Upper lobe of left lung (tissue), 6 donors: Measurements from ENCODE around the gene DGKZ. TPM values are rescaled to one million over a fixed set of nuclear protein-coding genes. Genes with fewer than 3 reads are reported as not detected.
A peak's percentile ranks its signal among the peaks of the same experiment; 100 is the strongest.

Source experiments
- ATAC-seq, 2 donors: fragments of 200-7000 bp; cut with Tn5 transposase; one replicate each; pipeline ENCODE4 v1.9.1; 2022; ENCODE audit warnings: mild to moderate bottlenecking in 2 of 2, moderate library complexity in 2 of 2; ENCODE audit not compliant: low FRiP score in 2 of 2
- DNase-seq, 2 donors: peaks; one replicate each; pipeline ENCODE4 v3.0.0-alpha.2; 2019 to 2020
- H3K27ac ChIP-seq, 4 donors: fragments of 200-600 bp; sonication (generic); one replicate each; pipeline ENCODE4 v1.5.1; 2016 to 2019
- H3K27me3 ChIP-seq, 4 donors: fragments of 200-600 bp; sonication (generic); one replicate each; pipeline ENCODE4 v1.5.1; 2017 to 2019
- H3K36me3 ChIP-seq, 4 donors: fragments of 200-600 bp; sonication (generic); one replicate each; pipeline ENCODE4 v1.5.1; 2016 to 2019
- H3K4me1 ChIP-seq, 4 donors: fragments of 200-600 bp; sonication (generic); one replicate each; pipeline ENCODE4 v1.5.1; 2018 to 2019
- H3K4me3 ChIP-seq, 4 donors: fragments of 200-600 bp; sonication (generic); one replicate each; pipeline ENCODE4 v1.5.1; 2017 to 2019; ENCODE audit warnings: mild to moderate bottlenecking in 2 of 4, moderate library complexity in 1 of 4
- H3K9me3 ChIP-seq, 4 donors: fragments of 200-600 bp; sonication (generic); one replicate each; pipeline ENCODE4 v1.5.1; 2018 to 2019
- EP300 ChIP-seq, 4 donors: sonication (generic); formaldehyde crosslinking; IDR thresholded peaks; one replicate each; pipeline ENCODE4 v1.5.1; 2017; ENCODE audit warnings: antibody characterized with exemption in 4 of 4, control low read depth in 2 of 4
- POLR2A ChIP-seq, 4 donors: fragments of 450-650 bp; IDR thresholded peaks; one replicate each; pipeline ENCODE4 v1.5.1; 2016 to 2017; ENCODE audit warnings: antibody characterized with exemption in 4 of 4, mild to moderate bottlenecking in 2 of 4
- POLR2AphosphoS5 ChIP-seq, 2 donors: sonication (generic); formaldehyde crosslinking; IDR thresholded peaks; one replicate each; pipeline ENCODE4 v1.5.1; 2017; ENCODE audit warnings: antibody characterized with exemption in 2 of 2
- WGBS, 2 donors: methylation state at CpG; one replicate each; pipeline ENCODE4 v1.1.5; 2017 to 2018; 5-methylcytosine and 5-hydroxymethylcytosine counted together
- total RNA-seq, 6 donors: library from RNA; depleted of rRNA in 4 of 6; stranded (reverse); fragments of >200 nt in 4 of 6; gene quantifications; one replicate each; pipeline versions ENCODE4 v1.1.0 to v1.2.1, GENCODE V29; 2016 to 2021
- TF ChIP-seq, protein P1 (sequence below), 6 experiments: fragments of 450-650 bp in 4 of 6; fragments of 200-600 bp in 2 of 6; sonication (generic) in 2 of 6; IDR thresholded peaks; one replicate each; pipeline ENCODE4 v1.5.1; 2016 to 2019; ENCODE audit warnings: antibody characterized with exemption in 6 of 6
- donor health status: DM: no; HTN: no; CAD: no; lungs with moderate emphysema.
- donor health status: DM: no; HTN: yes; CAD: no; lungs with severe emphysema.

Gene DGKZ
- total RNA-seq, 6 donors from 2014 or later, result 55.1 to 145 (median 65.5) TPM

DNA sequence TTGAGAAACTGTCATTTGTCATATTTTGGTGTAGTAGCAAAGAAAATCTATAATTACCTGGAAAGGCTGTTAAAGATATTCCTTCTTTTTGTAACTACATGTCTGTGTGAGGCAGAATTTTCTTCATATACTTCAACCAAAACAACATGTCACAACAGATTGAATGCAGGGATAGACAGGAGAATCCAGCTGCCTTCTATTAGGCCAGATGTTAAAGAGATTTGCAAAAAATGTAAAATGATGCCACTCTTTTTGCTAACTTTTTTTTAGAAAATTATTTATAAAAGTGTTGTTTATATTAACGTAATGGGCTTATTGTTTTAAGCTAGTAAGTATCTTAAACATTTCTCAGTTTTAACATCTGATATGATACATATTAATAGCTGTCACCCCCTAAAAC lies 12.7 kb downstream of the DGKZ start:
- Histone ChIP-seq H3K27ac (peak overlapping the region in 1 of 4 donors; percentile 87), H3K4me1 (peaks cover 37 to 75% (median 50%) of the 10 kb centered on the region in 4 donors), H3K36me3 (peaks cover 0 to 11% (median 6%) of the 10 kb centered on the region in 4 donors), H3K9me3 (no peaks in the 10 kb centered on the region), H3K27me3 (no peaks in the 10 kb centered on the region), H3K4me3 (no peak overlapping the region)
- no peak for DNase-seq
- 55 to 76% methylated on average over 1 of the region's 1 CpG for WGBS, 2 donors
- no peak for TF ChIP-seq POLR2AphosphoS5 (IDR thresholded peaks at IDR 0.05)
- TF ChIP-seq, protein P1, sequence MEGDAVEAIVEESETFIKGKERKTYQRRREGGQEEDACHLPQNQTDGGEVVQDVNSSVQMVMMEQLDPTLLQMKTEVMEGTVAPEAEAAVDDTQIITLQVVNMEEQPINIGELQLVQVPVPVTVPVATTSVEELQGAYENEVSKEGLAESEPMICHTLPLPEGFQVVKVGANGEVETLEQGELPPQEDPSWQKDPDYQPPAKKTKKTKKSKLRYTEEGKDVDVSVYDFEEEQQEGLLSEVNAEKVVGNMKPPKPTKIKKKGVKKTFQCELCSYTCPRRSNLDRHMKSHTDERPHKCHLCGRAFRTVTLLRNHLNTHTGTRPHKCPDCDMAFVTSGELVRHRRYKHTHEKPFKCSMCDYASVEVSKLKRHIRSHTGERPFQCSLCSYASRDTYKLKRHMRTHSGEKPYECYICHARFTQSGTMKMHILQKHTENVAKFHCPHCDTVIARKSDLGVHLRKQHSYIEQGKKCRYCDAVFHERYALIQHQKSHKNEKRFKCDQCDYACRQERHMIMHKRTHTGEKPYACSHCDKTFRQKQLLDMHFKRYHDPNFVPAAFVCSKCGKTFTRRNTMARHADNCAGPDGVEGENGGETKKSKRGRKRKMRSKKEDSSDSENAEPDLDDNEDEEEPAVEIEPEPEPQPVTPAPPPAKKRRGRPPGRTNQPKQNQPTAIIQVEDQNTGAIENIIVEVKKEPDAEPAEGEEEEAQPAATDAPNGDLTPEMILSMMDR (IDR thresholded peaks at IDR 0.05), result no peak
- no peak for TF ChIP-seq EP300 (IDR thresholded peaks at IDR 0.05)
- no peak for ATAC-seq

DNA sequence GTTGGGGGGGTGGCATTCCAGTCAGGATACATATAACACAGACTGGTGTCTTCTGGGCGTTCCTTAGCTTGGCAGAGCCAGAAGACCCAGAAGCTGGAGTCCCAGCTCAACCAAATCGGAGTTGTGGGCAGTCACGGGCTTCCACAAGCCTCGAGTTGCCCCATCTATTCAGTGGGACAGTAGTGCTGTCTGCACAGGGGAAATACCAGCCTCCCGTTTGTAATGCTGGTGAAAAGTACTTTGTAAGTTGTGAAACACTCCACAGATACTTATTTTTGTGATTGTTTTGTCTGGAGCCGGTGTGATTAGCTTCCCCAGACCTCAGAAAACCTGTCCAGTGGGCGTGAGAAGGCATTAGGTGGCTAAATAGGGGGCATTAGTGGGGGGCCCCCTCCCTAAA lies 13.6 kb downstream of the DGKZ start:
- ATAC-seq, result peak in 1 of 2 donors; percentile 6
- Histone ChIP-seq H3K9me3 (no peaks in the 10 kb centered on the region), H3K27ac (peak overlapping the region; percentile 67 to 91 (median 83)), H3K27me3 (no peaks in the 10 kb centered on the region), H3K36me3 (peaks cover 0 to 6% (median 5%) of the 10 kb centered on the region in 4 donors), H3K4me1 (peaks cover 37 to 81% (median 50%) of the 10 kb centered on the region in 4 donors), H3K4me3 (peak overlapping the region in 3 of 4 donors; percentile 6 to 43 (median 31))
- peak in 1 of 2 donors; percentile 42 for DNase-seq
- TF ChIP-seq POLR2AphosphoS5 (IDR thresholded peaks at IDR 0.05), result no peak
- no peak for TF ChIP-seq POLR2A (IDR thresholded peaks at IDR 0.05)
- TF ChIP-seq EP300 (IDR thresholded peaks at IDR 0.05), result no peak
- TF ChIP-seq, protein P1 (IDR thresholded peaks at IDR 0.05), result no peak
- WGBS, 2 donors, result 32 to 36% methylated on average over 4 to 7 of the region's 7 CpGs

DNA sequence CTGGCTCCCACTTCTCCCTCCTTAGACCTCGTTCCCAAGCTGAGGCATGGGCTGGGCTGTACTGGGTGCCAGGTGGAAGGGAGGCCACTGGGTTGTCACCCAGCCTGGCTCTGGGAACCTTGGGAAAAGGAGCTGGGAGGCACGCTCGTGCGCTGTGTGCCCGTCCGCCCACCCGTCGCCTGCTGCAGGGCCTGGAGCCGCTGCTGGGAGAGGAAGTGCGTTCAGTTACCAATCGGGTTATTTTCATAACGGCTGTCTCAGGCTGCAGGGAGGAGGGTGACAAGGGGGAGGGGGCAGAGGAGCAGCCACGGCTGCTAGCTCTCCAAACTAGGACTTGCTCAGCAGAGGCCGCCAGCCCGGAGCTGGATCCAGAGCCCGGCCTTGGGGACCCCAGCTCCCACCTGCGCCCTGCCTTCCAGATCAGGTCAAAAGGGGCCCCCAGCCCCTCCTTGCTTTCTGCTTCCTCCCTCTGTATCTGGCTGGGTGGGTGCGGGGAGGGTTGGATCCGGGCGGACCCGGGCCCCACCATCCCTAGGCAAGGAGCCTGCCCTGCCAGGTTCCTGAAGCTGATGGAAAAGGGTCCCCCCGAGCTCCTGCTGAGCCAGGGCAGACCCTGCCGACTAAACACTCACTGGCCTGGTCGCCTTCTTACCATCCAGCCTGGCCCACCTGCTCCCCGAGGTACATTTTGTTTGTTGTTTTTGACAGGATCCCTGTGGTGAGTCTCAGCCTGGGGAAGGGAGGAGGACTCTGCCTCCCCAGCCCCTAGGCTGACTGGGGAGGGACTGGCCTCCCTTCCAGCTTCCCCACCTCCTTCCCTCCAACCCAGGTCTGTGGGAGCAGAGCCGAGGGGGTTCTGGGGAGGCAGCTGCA lies 14.3 kb downstream of the DGKZ start:
- H3K9me3 ChIP-seq, result no peaks in the 10 kb centered on the region
- peak; percentile 74 to 83 for ATAC-seq
- H3K4me3 ChIP-seq, result peak overlapping the region in 3 of 4 donors; percentile 6 to 43 (median 31)
- peaks cover 0 to 5% (median 2%) of the 10 kb centered on the region in 4 donors for H3K36me3 ChIP-seq
- peak overlapping the region; percentile 67 to 91 (median 83) for H3K27ac ChIP-seq
- H3K27me3 ChIP-seq, result no peaks in the 10 kb centered on the region
- DNase-seq, result peak; percentile 71 to 88
- peaks cover 37 to 77% (median 51%) of the 10 kb centered on the region in 4 donors for H3K4me1 ChIP-seq
- TF ChIP-seq POLR2AphosphoS5 (IDR thresholded peaks at IDR 0.05) (peak; percentile 10 to 43), POLR2A (IDR thresholded peaks at IDR 0.05) (peak in 3 of 4 donors; percentile 18 to 48 (median 34)), EP300 (IDR thresholded peaks at IDR 0.05) (no peak)
- TF ChIP-seq, protein P1 (IDR thresholded peaks at IDR 0.05), result no peak
- WGBS, 2 donors, result 21 to 35% methylated on average over 11 to 14 of the region's 26 CpGs

DNA sequence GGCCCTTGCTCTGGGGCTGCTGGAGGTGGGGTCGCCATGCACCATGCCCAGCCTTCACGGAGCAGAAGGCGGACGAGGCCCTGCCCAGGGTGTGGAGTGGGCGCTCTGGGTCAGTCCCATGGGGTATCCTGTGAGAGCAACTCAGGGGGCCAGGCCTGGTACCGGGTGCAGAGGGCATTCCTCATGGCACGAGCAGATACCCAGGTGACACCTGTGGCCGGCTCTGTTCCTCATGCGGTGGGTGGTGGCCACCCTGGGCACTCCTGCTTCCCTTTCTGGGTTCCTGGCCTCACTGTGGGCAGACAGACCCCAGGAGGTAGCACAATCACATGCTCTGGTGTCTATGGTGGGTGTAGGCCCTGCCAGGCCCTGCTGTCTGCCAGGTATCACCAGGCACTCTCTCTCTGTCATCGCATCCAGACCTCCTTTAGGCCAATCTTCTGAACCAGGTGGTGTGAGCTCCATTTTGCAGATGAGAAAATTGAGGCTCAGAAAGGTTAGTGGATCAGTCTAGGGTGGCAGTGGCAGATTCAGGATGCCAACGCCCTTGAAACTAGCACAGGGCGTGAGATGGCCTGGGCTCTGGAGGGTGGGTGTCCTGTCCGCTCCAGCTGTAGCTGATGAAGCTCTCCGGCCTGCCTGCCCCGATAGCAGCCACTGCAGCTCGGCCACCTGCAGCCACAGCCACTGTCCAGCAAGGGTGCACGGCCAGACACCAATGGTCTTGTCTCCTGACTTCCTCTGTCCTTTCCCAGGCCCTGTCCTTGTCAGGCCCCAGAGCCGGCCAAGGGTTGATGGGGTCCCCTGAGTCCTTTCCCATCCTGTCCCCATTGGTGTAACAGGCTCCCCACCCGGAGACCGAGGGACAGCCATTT lies 15.1 kb downstream of the DGKZ start:
- Histone ChIP-seq H3K9me3 (no peaks in the 10 kb centered on the region), H3K27me3 (no peaks in the 10 kb centered on the region), H3K4me1 (peaks cover 39 to 74% (median 54%) of the 10 kb centered on the region in 4 donors), H3K27ac (peak overlapping the region; percentile 67 to 91 (median 83)), H3K4me3 (peak overlapping the region in 3 of 4 donors; percentile 6 to 43 (median 31)), H3K36me3 (peaks cover 0 to 8% (median 2%) of the 10 kb centered on the region in 4 donors)
- no peak for TF ChIP-seq POLR2A (IDR thresholded peaks at IDR 0.05)
- TF ChIP-seq EP300 (IDR thresholded peaks at IDR 0.05), result no peak
- TF ChIP-seq, protein P1 (IDR thresholded peaks at IDR 0.05), result no peak
- no peak for ATAC-seq
- 61 to 79% methylated on average over 6 to 14 of the region's 20 CpGs for WGBS, 2 donors
- DNase-seq, result peak in 1 of 2 donors; percentile 66
